HG02885 (cell line): ENCODE results near the gene FHOD1.

Experiments
- ATAC-seq: cut with Tn5 transposase; IDR thresholded peaks from one replicate; pipeline ENCODE4 v1.9.1; 2021; ENCODE audit warnings: mild to moderate bottlenecking; ENCODE audit not compliant: unreplicated experiment, poor library complexity

The FHOD1 gene

DNA sequence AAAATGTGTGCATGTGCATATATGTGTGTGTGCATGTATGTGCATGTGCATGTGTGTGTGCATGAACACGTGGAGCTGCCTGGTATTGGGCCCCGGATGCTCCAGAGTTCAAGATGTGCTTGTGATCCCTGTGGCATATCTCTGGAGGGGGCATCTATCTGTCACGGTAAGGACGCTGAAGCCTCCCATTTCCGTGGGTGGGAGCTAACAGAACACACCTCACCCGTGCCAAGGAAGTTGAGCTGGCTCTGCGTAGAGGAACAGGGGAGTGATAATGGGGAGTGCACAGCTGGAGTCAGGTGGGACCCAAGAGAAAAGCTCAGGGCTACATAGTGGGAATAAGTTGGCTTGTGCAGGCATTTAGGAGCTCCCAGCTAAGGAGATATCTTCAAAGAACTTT is 35.6 kb downstream of the FHOD1 start:
- ATAC-seq: no peak

DNA sequence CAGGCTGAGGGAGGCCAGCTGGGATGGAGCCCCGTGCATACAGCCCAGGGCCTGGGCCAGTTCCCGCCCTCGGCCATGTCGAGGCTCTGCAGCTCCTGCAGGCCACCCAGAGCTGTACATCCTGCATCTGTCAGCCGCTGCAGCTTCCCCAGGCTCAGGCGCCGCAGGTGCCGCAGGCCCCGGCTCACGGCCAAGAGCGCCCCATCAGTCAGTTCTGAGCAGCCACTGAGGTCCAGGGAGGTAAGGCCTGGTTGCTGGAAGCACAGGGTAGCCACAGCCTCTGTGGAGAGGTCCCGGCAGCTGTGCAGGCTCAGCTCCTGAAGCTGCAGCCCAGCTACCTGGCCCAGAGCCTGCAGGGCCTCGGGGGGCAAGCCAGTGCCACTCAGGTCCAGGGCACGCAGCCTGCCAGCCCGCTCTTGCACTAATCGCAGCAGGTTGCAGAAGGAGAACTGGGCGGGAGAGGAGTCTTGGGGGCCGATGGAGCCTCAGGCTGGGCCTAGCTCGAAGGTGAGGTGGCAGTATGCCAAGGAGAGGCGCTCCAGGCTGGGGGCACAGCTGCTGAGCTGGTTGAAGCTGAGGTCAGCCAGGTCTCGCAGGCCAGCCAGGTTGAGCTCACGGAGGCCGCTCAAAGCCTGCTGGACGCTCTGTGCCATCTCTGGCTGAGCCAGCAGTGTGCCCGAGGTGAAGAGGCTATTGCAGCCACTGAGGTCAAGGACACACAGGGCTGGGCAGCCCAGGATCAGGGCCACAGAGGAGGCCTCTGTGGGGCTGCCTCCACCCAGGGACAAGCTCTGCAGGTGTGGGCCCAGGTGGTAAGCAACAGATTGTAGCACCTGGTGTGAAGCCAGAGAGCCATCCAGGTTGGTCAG is 37.0 kb downstream of the FHOD1 start:
- ATAC-seq: no peak

DNA sequence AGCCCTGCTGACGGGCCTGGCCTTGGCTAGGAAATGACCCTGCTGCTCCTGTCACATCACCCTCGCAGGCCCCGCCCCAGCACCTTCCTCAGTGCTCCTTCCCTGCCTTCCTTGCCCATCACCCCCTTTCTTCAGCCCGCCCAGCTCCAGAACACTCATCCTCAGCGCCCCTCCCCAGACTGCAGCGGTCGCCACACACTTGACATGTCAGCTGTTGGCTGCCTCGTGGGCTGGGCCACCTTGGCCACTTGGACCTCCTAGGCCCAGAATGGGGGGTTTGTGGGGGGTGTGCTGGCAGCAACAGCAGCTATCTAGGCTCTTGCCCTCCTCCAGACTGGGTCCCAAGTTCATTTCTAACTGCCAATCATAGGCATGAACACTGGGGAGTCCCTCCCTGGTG is 37.7 kb downstream of the FHOD1 start:
- ATAC-seq: no peak

DNA sequence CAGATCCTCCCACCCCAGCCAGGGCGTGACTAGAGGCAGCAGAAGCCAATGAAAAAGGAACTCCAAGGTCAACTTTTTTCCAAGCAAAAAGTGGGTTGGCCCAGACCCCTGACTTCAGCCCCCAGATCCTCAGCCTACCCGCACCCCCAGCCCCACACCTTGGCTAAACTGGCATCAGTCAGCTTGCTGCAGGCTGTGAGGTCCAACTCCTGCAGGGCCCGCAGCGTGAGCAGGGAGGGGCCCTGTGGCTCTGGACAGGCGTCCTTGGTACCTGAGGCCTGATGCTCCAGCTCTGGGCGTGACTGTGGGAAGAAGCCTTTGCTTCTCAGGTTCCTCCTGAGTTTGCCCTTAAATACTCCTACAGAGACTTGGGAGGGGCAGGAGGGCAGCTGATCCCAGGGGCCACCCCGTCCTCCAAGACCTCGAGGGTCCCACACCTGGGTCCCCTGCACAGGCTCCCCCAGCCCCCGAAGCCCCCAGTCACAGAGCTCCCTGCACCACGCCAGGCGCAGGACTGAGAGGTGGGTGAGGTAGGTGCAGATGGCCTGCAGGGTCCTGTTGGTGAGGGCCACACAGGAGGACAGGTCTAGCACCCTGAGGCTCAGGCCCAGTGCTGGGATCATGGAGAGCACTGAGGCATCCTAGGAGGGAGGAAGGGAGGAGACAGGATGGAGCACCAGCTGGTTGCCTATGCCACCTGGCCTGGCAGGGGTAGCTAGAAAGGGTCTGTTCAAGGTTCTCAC is 39.0 kb downstream of the FHOD1 start:
- ATAC-seq: no peak

DNA sequence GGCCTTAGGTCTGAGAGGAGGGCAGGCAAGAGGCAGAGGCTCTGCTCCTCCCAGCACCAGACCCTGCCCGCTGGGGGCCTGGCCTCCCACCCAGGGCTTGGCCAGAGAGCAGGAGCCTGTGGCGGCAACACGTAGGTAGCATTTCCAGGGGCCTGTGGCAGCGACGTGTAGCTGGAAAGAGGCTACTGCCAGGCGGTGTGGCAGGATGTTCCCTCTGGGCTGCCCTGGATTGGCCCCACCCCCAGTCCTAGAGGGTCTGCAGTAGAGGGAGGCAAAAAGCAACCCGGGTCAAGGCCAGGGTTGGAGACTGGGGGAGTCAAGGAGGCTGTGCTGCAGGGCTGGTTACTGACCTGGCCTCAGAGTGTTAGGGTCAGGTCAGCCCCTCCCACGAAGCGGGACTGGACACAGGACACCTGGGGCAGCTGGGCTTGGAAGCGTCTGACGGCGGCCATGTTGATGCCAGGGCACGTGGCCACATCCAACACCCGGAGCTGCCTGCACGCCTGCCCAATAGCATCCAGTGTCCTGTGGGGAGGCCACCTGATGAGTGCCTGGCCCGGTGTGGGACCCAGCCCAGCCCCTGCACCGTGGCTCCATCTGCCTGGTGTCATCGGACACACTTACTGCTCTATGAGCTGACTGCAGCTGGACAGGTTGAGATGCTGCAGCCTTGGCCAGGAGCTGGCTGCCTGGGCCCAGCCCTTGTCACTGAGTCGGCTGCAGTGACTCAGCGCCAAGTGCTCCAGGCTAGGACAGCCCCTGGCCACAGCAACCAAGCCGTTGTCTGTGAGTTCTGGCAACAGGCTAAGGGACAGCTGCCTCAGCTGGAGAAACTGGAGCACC is 39.8 kb downstream of the FHOD1 start:
- ATAC-seq: no peak

DNA sequence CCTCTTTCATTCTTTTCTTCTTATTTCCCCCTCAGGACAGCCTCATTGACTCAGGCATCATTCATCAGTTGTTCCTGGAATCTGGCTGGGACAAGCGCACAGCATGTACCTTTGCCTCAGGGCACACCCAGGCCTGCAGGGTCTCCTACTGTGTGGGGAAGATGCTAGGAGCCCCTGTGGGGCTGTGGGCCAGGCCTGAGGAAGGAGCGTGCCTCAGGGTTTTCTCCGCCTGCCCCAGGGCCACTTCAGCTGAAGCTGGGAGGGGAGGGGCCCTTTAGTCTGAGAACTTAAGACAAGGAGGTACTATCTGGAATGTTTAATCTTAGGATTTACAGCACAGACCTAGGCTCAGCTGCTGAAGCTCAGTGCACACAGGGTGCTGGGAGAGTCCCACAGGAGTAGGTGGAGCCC is 40.4 kb downstream of the FHOD1 start:
- ATAC-seq: no peak

DNA sequence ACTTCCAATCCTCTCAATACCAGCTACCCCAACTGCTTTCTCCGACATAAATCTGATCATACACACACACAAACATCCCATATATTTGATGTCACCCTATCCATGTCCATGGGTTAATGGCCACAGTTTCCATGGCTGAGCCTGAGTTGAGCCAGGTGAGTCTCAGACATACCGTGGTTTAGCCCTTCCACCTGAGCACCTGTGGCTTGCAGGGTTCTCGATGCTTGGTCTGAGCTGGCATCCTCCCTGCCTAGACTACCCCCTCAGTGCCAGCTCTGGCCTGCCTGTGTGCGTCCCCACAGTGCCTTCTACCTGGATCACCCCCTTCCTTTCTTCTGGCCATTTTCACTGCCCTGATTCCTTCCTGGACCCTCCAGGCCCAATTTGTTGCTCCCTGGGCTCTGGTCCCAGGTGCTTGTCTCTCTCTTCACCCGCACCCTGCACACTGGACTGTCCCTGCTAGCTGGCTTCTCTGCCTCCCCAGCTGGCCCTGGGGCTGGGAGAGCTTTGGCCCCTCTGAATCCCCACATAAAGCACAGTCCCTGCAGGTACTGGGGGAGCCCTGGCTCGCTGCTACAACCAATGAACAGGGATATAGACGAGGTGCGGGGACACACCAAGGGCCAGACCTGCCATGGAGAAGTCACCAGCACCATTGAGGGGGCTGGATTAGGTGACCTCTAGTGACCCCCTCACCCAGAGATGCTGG is 41.0 kb downstream of the FHOD1 start:
- no peak for ATAC-seq

DNA sequence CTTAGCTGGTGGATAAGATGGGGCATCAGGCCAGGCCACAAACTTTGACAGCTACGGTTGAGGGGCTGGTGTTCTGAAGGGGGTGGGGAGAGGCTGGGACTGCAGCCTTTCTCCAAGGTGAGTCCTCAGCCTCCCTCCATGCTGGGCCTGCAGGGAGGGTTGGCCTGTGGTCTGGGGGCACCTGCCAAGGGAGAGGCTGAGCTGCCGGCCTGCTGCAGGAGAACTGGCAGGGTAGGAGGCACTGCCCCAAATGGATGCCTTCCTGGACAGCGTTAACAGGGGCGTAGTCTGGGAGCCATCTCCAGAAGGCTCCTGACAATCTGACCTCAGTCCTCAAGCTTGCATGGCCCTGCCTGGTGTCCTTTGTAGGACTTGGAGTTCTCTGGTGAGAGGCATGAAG is 43.2 kb downstream of the FHOD1 start:
- ATAC-seq: no peak

DNA sequence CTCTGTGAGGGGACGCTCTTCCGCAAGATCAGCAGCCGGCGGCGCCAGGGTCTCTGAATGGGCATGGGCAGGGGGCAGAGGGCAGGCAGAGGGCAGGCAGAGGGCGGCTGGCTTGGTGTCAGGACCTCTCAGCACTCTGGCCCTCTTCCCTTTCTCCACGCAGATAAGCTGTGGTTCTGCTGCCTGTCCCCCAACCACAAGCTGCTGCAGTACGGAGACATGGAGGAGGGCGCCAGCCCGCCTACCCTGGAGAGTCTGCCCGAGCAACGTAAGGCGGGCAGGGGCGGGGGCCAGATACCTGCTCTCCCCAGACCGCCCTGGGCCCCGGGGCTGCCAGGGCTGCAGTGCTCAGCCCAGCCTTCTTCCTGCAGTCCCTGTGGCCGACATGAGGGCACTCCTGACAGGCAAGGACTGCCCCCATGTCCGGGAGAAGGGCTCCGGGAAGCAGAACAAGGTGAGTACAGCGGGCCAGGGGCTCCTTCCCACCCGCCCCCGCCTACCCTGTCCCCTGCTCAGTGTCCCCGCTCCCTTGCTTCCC is 44.3 kb downstream of the FHOD1 start:
- ATAC-seq: no peak

DNA sequence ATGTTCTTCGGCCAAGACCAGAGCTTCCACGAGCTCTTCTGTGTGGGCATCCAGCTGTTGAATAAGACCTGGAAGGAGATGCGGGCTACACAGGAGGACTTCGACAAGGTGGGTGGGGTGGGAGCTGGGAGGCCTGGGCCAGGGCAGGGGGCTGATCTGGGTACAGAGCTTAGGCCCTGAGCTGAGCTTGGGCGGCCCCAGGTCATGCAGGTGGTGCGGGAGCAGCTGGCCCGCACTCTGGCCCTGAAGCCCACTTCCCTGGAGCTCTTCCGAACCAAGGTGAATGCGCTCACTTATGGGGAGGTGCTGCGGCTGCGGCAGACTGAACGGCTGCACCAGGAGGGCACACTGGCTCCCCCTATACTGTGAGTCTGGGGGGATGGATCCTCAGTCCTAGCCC is 44.9 kb downstream of the FHOD1 start:
- ATAC-seq: no peak

DNA sequence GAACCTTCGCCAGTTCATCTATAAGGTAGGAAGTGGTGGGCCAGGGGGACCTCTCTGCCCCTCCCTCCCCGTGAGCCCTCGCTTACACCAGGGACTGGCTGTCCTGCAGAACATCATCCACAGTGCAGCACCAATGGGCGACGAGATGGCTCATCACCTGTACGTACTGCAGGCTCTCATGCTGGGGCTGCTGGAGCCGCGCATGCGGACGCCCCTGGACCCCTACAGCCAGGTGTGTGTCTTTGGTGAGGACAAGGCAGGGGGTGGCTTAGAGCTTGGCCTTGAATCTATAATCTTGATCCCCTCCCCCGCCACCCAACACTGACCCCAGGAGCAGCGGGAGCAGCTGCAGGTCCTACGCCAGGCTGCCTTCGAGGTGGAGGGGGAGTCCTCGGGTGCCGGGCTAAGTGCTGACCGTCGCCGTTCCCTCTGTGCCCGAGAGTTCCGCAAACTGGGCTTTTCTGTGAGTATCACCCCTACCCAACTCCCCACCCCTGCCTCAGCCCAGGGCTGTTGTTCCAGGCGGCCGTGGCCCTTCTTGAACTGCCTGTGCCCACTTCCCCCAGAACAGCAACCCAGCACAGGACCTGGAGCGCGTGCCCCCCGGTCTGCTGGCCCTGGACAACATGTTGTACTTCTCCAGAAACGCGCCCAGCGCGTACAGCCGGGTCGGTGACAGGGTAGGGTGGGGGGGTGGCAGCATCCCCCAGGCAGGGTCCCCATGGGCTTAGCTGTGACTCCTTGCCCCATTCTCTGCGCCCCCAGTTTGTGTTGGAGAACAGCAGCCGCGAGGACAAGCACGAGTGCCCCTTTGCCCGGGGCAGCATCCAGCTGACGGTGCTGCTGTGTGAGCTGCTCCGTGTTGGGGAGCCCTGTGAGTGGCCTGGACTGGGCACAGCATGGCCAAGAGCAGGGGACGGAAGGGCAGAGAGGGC is 45.6 kb downstream of the FHOD1 start:
- ATAC-seq: no peak

DNA sequence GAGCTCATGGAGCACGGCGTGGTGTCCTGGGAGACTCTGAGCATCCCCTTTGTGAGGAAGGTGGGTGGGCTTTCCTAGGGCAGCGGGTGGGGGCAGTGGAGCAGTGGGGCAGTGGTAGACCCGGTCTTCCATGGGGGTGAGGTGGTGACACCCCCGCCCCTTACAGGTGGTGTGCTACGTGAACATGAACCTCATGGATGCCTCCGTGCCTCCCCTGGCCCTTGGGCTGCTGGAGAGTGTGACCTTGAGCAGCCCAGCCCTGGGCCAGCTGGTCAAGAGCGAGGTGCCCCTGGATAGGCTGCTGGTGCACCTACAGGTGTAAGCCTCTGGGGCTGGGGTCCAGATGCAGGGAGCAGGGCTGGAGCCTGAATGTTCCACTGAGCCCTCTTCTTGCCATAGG is 46.8 kb downstream of the FHOD1 start:
- ATAC-seq: no peak

DNA sequence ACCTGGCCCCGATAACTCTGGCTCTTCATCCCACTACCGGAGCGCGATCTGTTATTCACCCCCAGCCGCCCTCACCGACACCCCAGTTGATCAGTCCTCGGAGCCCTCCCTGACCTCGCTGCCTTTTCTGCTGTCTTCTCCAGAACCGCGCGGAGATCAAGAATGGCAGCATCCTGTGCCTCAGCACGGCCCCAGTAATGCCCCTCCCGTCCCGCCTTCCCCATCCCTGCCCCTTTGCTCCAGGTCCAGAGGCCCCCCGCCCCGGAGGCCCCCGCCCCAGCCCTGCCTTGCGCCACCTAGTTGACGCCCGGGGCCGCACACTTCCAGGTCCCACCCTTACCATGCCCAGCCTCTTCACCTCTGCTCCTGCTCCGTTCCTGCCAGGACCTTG is 47.5 kb downstream of the FHOD1 start:
- no peak for ATAC-seq

DNA sequence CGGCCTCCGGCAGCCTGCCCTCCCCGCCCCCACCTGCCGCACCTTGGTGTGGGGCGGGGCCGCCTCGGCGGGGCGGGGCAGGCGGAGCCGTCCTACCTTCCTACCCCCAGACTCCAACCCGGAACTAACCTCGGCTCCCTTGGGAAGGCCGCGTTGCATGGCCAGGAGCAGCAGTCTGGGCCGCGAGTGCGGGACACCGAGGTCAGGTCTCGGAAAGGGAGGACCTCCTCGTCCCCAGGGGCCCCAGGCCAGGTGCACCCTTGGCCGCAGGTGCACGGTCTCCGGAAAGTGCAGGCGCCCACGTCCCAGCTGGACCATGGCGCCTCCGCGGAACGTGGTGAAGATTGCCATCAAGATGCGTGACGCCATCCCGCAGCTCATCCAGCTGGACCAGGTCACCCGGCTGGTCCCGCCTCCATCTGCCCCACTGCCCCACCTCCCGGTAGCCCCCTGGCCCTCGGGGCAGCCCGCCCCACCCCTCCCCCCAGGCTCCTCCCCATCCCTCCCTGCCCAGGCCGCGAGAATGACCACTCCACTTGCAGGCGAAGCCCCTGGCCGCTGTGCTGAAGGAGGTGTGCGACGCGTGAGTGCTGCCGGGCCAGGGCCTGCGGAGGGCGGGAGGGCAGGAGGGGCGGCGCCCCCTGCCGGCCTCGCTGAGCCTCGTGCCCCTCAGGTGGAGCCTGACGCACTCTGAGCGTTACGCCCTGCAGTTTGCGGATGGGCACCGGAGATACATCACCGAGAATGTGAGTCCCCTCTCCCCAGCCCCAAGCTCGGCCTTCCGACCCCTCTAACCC is 48.1 kb downstream of the FHOD1 start, which contains the start of gene ELMO3:
ELMO3 (plus strand) TSS at position 121 of the 797 bp plus-strand sequence; CDS start at position 317, 196 bp downstream.
- no peak for ATAC-seq

DNA sequence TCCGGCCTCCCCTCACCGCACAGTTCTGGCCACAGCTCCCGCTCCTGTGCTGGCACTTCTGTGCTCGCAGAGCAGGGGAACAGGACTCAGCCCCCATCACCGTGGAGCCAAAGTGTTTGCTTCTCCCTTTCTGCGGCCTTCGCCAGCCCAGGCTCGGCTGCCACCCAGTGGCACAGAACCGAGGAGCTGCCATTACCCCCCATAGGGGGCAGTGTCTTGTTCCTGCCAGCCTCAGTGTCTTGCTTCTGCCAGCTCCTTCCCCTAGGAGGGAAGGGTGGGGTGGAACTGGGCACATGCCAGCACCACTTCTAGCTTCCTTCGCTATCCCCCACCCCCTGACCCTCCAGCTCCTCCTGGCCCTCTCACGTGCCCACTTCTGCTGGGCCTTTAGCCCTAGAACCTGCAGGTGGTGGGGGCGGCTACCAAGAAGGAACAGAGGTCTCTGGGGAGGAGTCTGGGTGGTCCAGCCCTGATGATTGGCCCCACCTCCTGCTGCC is 49.0 kb downstream of the FHOD1 start:
- no peak for ATAC-seq

DNA sequence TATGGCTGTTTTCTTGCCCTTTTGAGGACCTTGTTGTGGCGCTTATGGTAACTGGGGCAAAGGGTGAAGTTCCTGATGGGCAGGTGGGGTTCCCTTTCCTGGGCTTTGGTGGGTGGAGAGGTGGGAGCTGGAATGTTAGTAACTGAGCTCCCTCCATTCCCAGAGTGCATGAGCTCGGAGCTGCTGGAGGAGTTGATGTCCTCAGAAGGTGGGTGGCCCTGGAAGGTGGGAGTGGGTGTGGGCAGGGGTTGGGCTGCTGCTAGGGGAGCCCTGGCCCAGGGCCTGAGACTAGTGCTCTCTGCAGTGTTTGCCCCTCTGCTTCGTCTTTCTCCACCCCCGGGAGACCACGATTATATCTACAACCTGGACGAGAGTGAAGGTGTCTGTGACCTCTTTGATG is 49.6 kb downstream of the FHOD1 start:
- ATAC-seq: no peak

DNA sequence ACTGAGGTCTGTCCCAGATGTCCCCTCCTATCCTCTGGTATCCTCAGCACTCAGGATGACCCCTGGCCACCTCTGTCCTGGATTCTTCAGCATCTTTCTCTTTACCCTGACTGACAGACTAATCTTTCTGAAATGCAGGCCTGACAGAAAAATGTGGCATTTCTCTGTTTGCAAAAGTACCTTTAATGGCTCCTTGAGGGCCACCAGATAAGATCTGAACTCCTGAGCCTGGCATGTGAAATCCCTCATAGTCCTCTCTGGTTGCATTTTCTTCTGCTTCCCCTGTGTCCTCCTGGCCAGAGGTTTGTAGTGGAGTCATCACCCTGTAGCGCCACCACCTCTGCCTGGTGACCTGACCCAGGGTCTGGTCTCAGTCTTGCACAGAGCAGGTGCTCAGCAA is 50.4 kb downstream of the FHOD1 start:
- no peak for ATAC-seq

DNA sequence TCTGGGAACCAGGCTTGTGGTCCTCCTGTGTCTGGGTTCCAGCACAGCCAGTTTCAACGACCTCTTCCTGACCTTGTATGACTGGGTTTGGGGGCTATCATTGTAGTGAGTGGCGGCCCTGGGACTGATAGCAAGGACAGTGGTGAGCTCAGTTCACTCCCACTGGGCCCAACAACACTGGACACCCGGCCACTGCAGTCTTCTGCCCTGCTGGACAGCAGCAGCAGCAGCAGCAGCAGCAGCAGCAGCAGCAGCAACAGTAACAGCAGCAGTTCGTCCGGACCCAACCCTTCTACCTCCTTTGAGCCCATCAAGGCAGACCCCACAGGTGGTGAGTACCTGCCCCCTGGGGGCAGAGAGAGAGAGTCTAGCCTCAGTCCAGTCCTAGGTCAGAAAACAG is 51.6 kb downstream of the FHOD1 start:
- ATAC-seq: no peak
